DOHH2 (cell line): ENCODE measurements around the gene PKD1L1.

Experiments used
- H3F3A ChIP-seq: fragments of 200-600 bp; sonication (generic), shearing (Covaris generic); 2 replicates; pipeline ENCODE4 v1.6.0; 2016; ENCODE audit warnings: antibody characterized with exemption, mild to moderate bottlenecking; ENCODE audit not compliant: control insufficient read depth, insufficient read depth
- H3K27ac ChIP-seq: fragments of 200-600 bp; sonication (generic); 2 replicates; pipeline ENCODE4 v1.5.1; 2014; ENCODE audit warnings: low read depth, mild to moderate bottlenecking, low read length, moderate library complexity
- H3K27me3 ChIP-seq: fragments of 200-600 bp; sonication (generic); 2 replicates; pipeline ENCODE4 v1.6.1; 2014; ENCODE audit warnings: mild to moderate bottlenecking, low read length, mixed read lengths; ENCODE audit not compliant: control insufficient read depth
- H3K36me3 ChIP-seq: fragments of 200-600 bp; sonication (generic); 2 replicates; pipeline ENCODE4 v1.6.1; 2014; ENCODE audit warnings: mild to moderate bottlenecking, low read length, moderate library complexity, mixed read lengths; ENCODE audit not compliant: control insufficient read depth
- H3K4me1 ChIP-seq: fragments of 200-600 bp; sonication (generic); 2 replicates; pipeline ENCODE4 v1.6.1; 2014; ENCODE audit warnings: mild to moderate bottlenecking, low read length, mixed read lengths; ENCODE audit not compliant: control insufficient read depth
- H3K4me2 ChIP-seq: fragments of 200-600 bp; sonication (generic); 2 replicates; pipeline ENCODE4 v1.6.0; 2014; ENCODE audit warnings: mild to moderate bottlenecking, low read length, moderate library complexity
- H3K4me3 ChIP-seq: fragments of 200-600 bp; sonication (generic); 2 replicates; pipeline ENCODE4 v1.5.1; 2014; ENCODE audit warnings: mild to moderate bottlenecking, low read length, mixed read lengths
- H3K79me2 ChIP-seq: fragments of 200-600 bp; sonication (generic); 2 replicates; pipeline ENCODE4 v1.6.1; 2014; ENCODE audit warnings: mild to moderate bottlenecking, low read length, mixed read lengths; ENCODE audit not compliant: control insufficient read depth
- H3K9me2 ChIP-seq: fragments of 200-600 bp; sonication (generic); replicated peaks from 2 replicates; pipeline ENCODE4 v1.6.1; 2014; ENCODE audit warnings: mild to moderate bottlenecking, low read length, mixed read lengths; ENCODE audit not compliant: control insufficient read depth
- H3K9me3 ChIP-seq: fragments of 200-600 bp; sonication (generic); 2 replicates; pipeline ENCODE4 v1.6.1; 2014; ENCODE audit warnings: antibody characterized with exemption, low read length, mixed read lengths; ENCODE audit not compliant: control insufficient read depth, insufficient read depth
- H4K20me1 ChIP-seq: fragments of 200-600 bp; sonication (generic); 2 replicates; pipeline ENCODE4 v1.6.0; 2014; ENCODE audit warnings: low read depth, mild to moderate bottlenecking, antibody characterized with exemption, low read length, moderate library complexity; ENCODE audit not compliant: control insufficient read depth, insufficient read depth
- CTCF ChIP-seq: fragments of 200-600 bp; sonication (generic); IDR thresholded peaks from one replicate; pipeline ENCODE4 v1.5.1; 2014; ENCODE audit warnings: antibody characterized with exemption, mild to moderate bottlenecking, low read depth, low read length; ENCODE audit not compliant: poor library complexity, severe bottlenecking
- EZH2phosphoT487 ChIP-seq: fragments of 200-600 bp; sonication (generic); IDR thresholded peaks from 2 replicates; pipeline ENCODE4 v1.6.1; 2017; ENCODE audit warnings: borderline replicate concordance, mild to moderate bottlenecking, antibody characterized with exemption, low read length, moderate library complexity, mixed read lengths

PKD1L1 gene

DNA sequence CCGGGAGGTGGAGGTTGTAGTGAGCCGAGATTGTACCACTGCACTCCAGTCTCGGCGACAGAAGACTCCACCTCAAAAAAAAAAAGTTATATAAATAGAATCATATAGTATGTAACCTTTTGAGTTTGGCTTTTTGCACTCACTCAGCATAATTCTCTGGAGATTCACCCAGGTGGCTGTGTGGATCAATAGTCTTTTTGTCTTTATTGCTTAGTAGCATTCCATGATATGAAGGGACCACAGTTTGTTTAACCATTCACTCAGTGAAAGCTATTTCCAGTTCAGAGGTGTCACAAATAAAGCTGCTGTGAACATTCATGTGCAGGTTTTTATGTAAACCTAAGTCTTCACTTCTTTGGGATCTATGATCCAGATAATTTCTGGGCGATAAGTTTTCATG, 167.7 kb downstream of the PKD1L1 start:
- no peak for TF ChIP-seq EZH2phosphoT487
- TF ChIP-seq CTCF: no peak
- Histone ChIP-seq H3K4me3 (no peak overlapping the region), H3F3A (peaks cover 1% of the 10 kb centered on the region; the same call in 1 of the 2 replicates), H3K9me2 (no peaks in the 10 kb centered on the region), H3K4me2 (no peak overlapping the region), H3K4me1 (peaks cover 30% of the 10 kb centered on the region), H3K79me2 (no peaks in the 10 kb centered on the region), H3K36me3 (no peaks in the 10 kb centered on the region), H4K20me1 (no peaks in the 10 kb centered on the region), H3K27me3 (no peaks in the 10 kb centered on the region), H3K9me3 (peaks cover 9% of the 10 kb centered on the region), H3K27ac (no peak overlapping the region)

DNA sequence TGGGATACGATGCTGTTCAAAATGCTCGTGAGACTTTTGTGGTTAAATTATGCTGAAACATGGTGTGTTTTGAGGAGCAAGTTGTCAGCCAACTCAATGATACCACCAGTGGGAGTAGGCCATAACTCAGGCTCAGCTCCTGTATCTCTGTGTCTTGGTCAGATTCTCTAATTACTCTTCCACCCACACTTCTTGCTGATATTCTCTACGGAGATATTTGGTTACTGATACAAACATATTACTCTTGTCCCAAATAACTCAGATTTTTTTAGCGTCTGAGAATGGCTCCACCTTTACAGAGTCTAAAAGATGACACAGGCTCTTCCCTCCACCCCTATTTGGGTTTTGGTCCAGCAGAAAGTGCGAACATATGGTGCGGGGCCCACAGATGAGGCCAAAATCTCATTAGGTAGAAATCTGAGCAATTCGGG, 168.9 kb downstream of the PKD1L1 start:
- Histone ChIP-seq H3K4me3 (no peak overlapping the region), H3K9me2 (no peaks in the 10 kb centered on the region), H3F3A (peaks cover 10% of the 10 kb centered on the region; the same call in 1 of the 2 replicates), H3K9me3 (peaks cover 9% of the 10 kb centered on the region), H3K36me3 (no peaks in the 10 kb centered on the region), H3K27me3 (no peaks in the 10 kb centered on the region), H3K79me2 (no peaks in the 10 kb centered on the region), H3K4me1 (peaks cover 42% of the 10 kb centered on the region), H3K4me2 (no peak overlapping the region), H3K27ac (no peak overlapping the region), H4K20me1 (no peaks in the 10 kb centered on the region)
- TF ChIP-seq EZH2phosphoT487 (no peak), CTCF (no peak)

DNA sequence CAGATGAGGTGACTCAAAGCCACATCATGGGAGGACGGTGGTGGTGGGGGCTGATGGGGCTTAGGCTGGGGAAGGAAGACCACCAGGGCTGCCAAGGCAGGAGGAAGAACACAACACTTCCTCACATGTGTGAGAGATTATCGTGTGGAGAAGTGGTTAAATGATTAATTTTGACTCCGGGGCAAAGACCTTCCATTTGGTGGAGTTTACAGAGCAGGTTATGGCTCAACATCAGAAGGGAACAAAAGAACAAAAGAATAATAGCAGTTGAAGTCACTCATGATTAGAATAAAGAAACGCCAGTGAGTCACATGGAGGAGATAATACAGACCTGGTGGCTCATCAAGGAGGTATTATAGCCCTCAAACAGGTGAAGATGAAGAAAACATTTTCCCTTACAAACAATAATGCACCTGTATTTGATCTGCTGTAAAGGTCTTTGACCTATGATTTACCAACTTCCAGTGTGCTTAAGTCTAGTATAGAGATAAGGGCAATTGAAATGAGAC, 170.1 kb downstream of the PKD1L1 start:
- no peak for TF ChIP-seq EZH2phosphoT487
- no peak for TF ChIP-seq CTCF
- peaks cover 53% of the 10 kb centered on the region for H3K4me1 ChIP-seq
- H3K27ac ChIP-seq: no peak overlapping the region

More for the DNA sequence above, 170.1 kb downstream of the PKD1L1 start:
- Histone ChIP-seq H3F3A (peaks cover 10% of the 10 kb centered on the region; the same call in 1 of the 2 replicates), H3K36me3 (no peaks in the 10 kb centered on the region), H3K79me2 (no peaks in the 10 kb centered on the region), H3K4me2 (no peak overlapping the region), H3K9me3 (peaks cover 9% of the 10 kb centered on the region), H4K20me1 (no peaks in the 10 kb centered on the region), H3K27me3 (no peaks in the 10 kb centered on the region), H3K4me3 (no peak overlapping the region), H3K9me2 (no peaks in the 10 kb centered on the region)
